Esophagus (tissue), 2 donors: ENCODE results near the gene CNTRL. TPM values are rescaled to one million over a fixed set of nuclear protein-coding genes. Genes with fewer than 3 reads are reported as not detected.

ENCODE experiments used
- H3K27ac ChIP-seq, 2 donors: one replicate each; pipeline ENCODE4 v1.5.1; 2013; ENCODE audit warnings: low read depth in 2 of 2, mild to moderate bottlenecking in 2 of 2, inconsistent platforms in 1 of 2, low read length in 1 of 2, moderate library complexity in 1 of 2
- H3K27me3 ChIP-seq, 2 donors: one replicate each; pipeline ENCODE4 v1.6.1; 2013; ENCODE audit warnings: low read length in 2 of 2, control low read depth in 1 of 2, mild to moderate bottlenecking in 1 of 2; ENCODE audit not compliant: insufficient read depth in 2 of 2, control insufficient read depth in 1 of 2
- H3K36me3 ChIP-seq, 2 donors: one replicate each; pipeline ENCODE4 v1.6.1; 2013; ENCODE audit warnings: low read length in 1 of 2; ENCODE audit not compliant: control insufficient read depth in 2 of 2, insufficient read depth in 2 of 2
- H3K4me1 ChIP-seq, 2 donors: one replicate each; pipeline ENCODE4 v1.6.1; 2013; ENCODE audit warnings: low read length in 1 of 2; ENCODE audit not compliant: control insufficient read depth in 2 of 2, insufficient read depth in 2 of 2
- H3K4me3 ChIP-seq, 2 donors: one replicate each; pipeline ENCODE4 v1.5.1; 2013; ENCODE audit warnings: low read length in 2 of 2, mild to moderate bottlenecking in 2 of 2, low read depth in 1 of 2, moderate library complexity in 1 of 2
- H3K9me3 ChIP-seq, 2 donors: one replicate each; pipeline ENCODE4 v1.6.1; 2013; ENCODE audit warnings: mild to moderate bottlenecking in 2 of 2, low read depth in 1 of 2, low read length in 1 of 2, moderate library complexity in 1 of 2; ENCODE audit not compliant: control insufficient read depth in 2 of 2, insufficient read depth in 1 of 2
- WGBS, 2 donors: extraction: QIAGEN DNeasy Blood & Tissue Kit; methylation state at CpG; one replicate each; pipeline ENCODE4 v1.1.7; 2013; 5-methylcytosine and 5-hydroxymethylcytosine counted together
- polyA plus RNA-seq, 2 donors: library from polyadenylated mRNA; stranded (reverse); fragments of 200-250 nt; gene quantifications; one replicate each; pipeline ENCODE4 v1.2.3, GENCODE V29; 2013
- donor health status: healthy with polysubstance abuse.
- donor health status: Bipolar disorder and iron deficiency.

The CNTRL gene
- polyA plus RNA-seq, 2 donors = 4.0 to 5.5 TPM

DNA sequence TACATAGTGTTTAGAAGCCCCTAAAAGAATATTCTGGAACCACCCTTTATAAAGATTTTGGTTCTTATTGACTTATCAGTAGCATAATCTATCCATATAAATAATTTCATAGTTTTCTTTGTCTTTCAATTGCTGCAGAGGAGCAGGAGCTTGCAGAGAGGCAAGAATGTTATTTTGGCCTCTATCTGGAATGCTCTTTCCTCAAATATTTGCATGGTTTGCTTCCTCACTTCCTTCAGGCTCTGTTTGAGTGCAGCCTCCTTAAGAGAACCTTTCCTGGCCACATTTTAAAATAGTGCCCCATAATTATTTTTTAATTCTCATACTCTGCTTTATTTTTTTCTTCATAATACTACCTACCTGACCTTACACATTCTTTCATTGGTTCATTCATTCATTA lies 26.1 kb upstream of the CNTRL start:
- no peaks in the 10 kb centered on the region for H3K4me1 ChIP-seq
- no peaks in the 10 kb centered on the region for H3K9me3 ChIP-seq
- no peaks in the 10 kb centered on the region for H3K27me3 ChIP-seq
- H3K4me3 ChIP-seq = no peak overlapping the region
- H3K36me3 ChIP-seq = no peaks in the 10 kb centered on the region
- no peak overlapping the region for H3K27ac ChIP-seq

DNA sequence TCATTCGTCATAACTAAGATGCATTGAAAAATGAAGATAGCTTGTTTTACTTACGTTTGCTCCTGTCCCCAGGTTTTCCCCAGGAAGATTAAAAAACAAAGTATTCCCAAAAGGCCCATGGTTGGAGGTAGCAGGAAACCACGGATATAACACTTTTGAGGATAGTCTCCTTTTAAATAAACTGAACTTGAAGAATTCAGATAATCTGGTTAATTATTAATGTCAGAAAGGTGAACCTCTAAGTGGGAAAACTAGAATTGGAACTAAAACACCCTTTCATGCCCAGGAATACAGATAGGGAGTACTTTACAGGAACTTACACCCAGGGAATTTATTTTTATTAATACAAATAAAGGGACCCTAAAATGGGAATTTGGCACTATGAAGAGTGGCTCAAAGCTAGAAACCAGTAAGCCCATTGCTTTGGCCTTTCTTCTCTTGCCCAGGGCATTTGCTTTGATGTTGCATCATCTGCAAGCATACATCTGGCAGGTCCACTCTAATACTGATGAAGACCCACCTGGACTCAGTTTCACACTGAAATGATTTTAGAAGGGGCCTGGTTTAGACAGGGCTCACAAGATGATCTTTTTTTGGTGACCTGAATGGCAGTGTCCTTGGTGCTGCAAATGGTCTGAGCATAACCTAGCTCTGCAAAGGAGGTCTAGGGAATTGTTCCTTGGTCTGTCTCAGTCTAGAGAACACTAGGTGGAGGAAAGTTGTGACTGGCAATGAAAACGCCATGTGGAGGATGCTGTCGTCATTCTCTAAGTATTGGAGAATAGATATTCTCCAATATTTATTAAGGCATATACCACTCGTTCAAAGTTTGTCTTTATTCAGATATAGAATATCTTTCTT lies 24.4 kb upstream of the CNTRL start, which contains the start of gene C5:
C5 (minus strand) TSS at position 148 of the 861 bp plus-strand sequence; CDS start at position 119, 29 bp downstream.
- Histone ChIP-seq H3K27ac (no peak within 1 kb of the TSS), H3K4me3 (no peak within 1 kb of the TSS), H3K36me3 (no peaks in the 10 kb centered on the region), H3K9me3 (no peaks in the 10 kb centered on the region), H3K4me1 (no peaks in the 10 kb centered on the region), H3K27me3 (no peaks in the 10 kb centered on the region)
- WGBS, 2 donors = 73 to 84% methylated on average over 6 of the region's 6 CpGs

DNA sequence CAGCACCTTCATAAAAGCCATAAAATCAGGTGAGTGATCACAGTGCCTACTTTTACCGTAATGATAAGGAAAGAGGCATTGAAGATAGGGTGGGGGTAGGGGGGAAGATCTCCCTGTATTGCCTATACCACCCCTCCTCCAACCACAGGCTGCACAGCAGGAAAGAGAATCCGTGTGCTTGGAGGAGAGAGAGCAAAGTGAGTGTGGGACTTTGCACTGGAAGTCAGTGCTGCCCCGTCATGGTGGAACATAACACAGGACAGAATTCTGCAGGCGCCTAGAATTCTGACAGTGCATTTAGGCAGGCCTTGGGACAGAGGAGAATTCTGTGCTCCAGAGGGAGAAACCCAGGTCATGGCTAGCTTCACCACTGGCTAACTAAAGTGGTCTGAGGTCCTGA lies 21.2 kb upstream of the CNTRL start:
- no peaks in the 10 kb centered on the region for H3K27me3 ChIP-seq
- 51 to 77% methylated on average over 4 of the region's 4 CpGs for WGBS, 2 donors
- H3K4me1 ChIP-seq = no peaks in the 10 kb centered on the region
- H3K27ac ChIP-seq = no peak overlapping the region
- H3K4me3 ChIP-seq = no peak overlapping the region
- H3K36me3 ChIP-seq = no peaks in the 10 kb centered on the region
- no peaks in the 10 kb centered on the region for H3K9me3 ChIP-seq

DNA sequence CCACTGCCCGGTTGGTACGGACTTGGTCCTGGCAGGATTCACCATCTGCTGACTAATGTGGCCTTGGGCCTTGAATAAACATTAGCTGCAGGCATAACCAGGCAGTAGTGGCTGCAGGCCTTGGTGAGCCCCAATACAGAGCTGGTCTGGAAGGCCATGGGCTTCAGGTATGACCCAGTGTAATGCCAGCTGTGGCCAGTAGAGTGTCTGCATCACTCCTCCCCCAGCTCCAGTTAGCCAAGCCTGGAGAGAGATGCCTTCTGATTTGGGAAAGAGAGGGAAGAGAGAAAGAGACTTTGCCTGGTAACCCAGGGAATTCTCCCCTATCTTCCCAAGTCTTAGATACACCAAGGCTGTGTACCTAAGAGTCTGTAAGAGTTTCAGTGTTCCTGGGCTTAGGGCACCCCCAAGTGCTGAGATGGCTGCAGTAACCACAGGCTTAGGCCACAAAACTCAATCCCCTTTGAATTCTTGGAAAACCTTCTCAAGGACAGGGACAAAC lies 19.1 kb upstream of the CNTRL start:
- WGBS, 2 donors = 82 to 89% methylated on average over 2 of the region's 2 CpGs
- H3K27me3 ChIP-seq = no peaks in the 10 kb centered on the region
- no peaks in the 10 kb centered on the region for H3K4me1 ChIP-seq
- H3K4me3 ChIP-seq = no peak overlapping the region
- no peaks in the 10 kb centered on the region for H3K9me3 ChIP-seq
- no peaks in the 10 kb centered on the region for H3K36me3 ChIP-seq
- no peak overlapping the region for H3K27ac ChIP-seq

DNA sequence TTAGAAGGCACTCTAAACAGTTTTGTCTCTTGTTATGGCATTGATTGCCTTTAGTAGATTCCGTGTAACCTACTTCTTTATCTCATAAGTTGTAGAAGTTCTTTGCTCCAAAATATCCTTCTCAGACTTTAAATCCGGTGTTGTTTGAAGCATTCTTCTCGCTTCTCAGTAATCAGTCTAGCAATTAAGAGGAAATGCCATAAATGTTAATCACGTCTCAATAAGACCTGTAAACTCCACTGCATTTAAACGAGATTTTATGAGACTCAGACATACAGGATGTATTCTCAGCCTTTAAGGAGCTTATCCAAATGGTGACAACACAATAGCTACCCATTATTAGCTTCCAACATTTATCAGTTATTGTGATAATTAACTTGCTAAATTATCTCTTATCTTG lies 16.9 kb upstream of the CNTRL start:
- Histone ChIP-seq H3K4me3 (no peak overlapping the region), H3K27ac (no peak overlapping the region), H3K36me3 (no peaks in the 10 kb centered on the region), H3K9me3 (no peaks in the 10 kb centered on the region), H3K27me3 (no peaks in the 10 kb centered on the region), H3K4me1 (no peaks in the 10 kb centered on the region)
- WGBS, 2 donors = 83 to 90% methylated on average over 5 of the region's 5 CpGs

DNA sequence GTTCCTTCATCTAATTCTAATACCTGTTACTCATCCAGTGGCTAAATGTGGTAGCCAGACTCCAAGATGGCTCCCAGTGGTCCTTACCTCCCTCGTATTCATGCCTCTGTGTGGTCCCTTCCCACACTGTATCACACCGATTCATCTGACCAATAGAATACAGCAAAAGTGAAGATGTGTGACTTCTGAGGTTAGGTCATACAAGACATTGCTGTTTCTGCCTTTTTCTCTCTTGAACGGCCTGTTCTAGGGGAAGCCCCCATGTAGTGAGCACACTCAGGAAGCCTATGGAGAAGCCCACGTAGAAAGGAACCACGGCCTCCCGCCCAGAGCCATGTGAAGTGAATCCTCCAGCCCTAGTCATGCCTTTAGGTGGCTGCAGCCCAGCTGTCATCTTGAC lies 15.2 kb upstream of the CNTRL start:
- Histone ChIP-seq H3K9me3 (no peaks in the 10 kb centered on the region), H3K36me3 (no peaks in the 10 kb centered on the region), H3K27me3 (no peaks in the 10 kb centered on the region), H3K4me1 (no peaks in the 10 kb centered on the region), H3K27ac (no peak overlapping the region), H3K4me3 (no peak overlapping the region)
- WGBS, 2 donors = 84 to 93% methylated on average over 6 of the region's 6 CpGs

DNA sequence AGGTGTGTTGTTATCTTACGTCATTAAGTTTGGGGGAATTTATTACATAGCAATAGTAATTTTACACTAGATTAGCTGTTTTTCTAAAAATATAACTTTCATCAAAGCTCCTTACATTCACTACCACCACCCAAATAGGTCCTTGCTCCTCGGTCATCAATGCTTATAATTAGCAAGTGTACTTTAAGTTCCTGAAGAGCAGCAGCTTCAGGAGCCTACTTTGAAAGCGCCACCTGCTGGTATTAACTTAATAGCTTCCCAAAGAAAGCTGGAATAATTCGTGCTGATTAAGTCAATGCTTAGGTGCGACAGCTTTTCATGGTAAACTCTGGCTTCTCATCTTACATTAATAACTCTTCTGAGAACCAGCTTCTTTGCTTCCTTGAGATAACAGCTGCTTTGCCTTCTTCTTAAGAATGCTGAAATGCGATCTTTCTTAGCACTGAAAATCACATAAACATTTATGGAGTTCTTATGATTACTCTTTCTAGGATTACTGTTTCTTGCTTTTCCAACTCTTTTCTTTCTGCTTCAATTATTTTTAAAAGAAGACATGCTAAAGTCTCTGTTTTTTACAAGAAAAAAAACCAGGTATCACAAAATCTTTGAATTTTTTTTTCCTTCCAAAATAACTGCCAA lies 14.6 kb upstream of the CNTRL start:
- H3K36me3 ChIP-seq = no peaks in the 10 kb centered on the region
- WGBS, 2 donors = 19 to 25% methylated on average over 6 of the region's 6 CpGs
- no peaks in the 10 kb centered on the region for H3K9me3 ChIP-seq
- no peaks in the 10 kb centered on the region for H3K4me1 ChIP-seq
- H3K4me3 ChIP-seq = no peak overlapping the region
- H3K27me3 ChIP-seq = no peaks in the 10 kb centered on the region
- H3K27ac ChIP-seq = no peak overlapping the region

DNA sequence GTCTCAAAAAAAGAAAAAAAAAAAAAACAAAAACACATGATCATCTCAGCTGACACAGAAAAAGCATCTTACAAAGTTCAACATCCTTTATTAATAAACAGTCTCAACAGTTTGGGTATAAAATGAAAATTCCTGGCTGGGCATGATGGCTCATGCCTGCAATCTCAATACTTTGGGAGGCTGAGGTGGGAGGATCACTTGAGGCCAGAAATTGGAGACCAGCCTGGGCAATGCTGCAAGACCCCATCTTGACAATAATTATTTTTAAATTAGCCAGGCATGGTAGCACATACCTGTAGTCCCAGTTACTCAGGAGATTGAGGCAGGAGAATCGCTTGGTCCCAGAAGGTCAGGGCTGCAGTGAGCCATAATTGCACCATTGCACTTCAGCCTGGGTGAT lies 7.9 kb upstream of the CNTRL start:
- Histone ChIP-seq H3K9me3 (no peaks in the 10 kb centered on the region), H3K4me3 (no peak overlapping the region), H3K27me3 (no peaks in the 10 kb centered on the region), H3K36me3 (no peaks in the 10 kb centered on the region), H3K4me1 (no peaks in the 10 kb centered on the region), H3K27ac (no peak overlapping the region)
- WGBS, 2 donors = 89 to 94% methylated on average over 1 of the region's 1 CpG

DNA sequence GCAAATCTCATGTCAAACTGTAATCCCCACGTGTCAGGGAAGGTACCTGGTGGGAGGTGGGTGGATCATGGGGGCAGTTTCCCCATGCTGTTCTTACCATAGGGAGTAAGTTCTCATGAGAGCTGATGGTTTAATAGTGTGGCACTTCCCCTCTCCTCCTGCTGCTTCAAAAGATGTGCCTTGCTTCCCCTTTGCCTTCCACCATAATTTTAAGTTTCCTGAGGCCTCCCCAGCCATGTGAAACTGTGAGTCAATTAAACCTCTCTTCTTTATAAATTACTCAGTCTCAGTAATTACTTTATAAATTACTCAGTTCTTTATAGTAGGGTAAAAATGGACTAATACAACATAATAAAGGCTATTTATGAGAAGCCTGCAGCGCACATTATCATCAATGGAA lies 7.1 kb upstream of the CNTRL start:
- Histone ChIP-seq H3K4me3 (no peak overlapping the region), H3K9me3 (no peaks in the 10 kb centered on the region), H3K27me3 (no peaks in the 10 kb centered on the region), H3K27ac (no peak overlapping the region), H3K4me1 (no peaks in the 10 kb centered on the region), H3K36me3 (no peaks in the 10 kb centered on the region)
- 80 to 86% methylated on average over 2 of the region's 2 CpGs for WGBS, 2 donors
